Measurements from ENCODE around the gene MVP. TPM values are rescaled to one million over a fixed set of nuclear protein-coding genes. Genes with fewer than 3 reads are reported as not detected.

MVP gene
- total RNA-seq, 1 experiment from 2014 or later, result 75.1 TPM

DNA sequence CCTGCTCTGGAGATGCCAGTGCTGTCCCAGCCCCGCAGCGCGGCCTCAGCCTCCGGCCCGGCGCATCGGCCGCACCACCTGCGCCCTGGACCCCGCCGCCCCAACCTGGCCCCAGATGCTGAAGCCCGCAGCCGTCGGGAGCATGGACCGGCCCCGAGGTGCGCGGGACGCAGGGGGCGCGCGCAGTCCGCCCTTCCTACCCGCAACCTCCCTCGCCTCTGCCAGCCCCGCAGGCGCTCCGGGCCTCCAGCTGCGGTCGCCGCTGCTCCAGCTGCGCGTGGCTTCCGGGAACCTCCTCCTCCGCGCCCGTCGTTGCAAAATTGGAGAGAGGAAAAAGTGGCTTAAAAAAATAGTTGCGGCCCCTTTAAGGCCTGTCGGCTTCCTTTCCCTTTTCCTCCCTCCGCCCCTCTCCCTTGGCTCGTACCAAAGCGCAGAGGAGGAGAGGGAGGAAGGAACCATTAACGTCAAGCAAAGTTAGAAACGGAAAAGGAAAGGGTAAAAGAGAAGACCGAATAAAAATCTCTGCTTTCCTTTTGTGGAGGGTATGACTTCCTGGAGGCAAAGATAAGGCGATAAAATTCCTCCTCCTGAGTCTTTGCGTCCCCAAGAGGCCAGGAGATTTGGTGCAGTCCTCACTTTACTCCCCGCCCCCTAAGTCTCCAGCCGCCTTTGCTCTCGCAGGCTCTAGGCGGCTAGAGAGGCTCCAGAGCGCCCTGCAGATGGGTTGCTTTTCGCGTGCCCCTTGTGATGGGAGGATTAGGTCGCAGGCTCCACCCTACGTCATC is 42.8 kb downstream of the MVP start, which contains the start of gene CDIPT:
Gene CDIPT (minus strand): TSS at position 343 of the 785 bp plus-strand sequence. CDS start 369 bp downstream, outside the sequence.
- Histone ChIP-seq H2AFZ (ENCODE audit: low read depth, low read length, poor library complexity, severe bottlenecking) (peak within 1 kb of the TSS; percentile 87), H3K79me2 (ENCODE audit: insufficient read depth, low read length) (peaks cover 20% of the 10 kb centered on the region), H3K4me3 (replicated peaks in 1 of 2; ENCODE audit: low read depth in 1 of 2, low read length in 2 of 2) (peak within 1 kb of the TSS; percentile 85 to 89), H3K9me2 (ENCODE audit: insufficient read depth) (no peaks in the 10 kb centered on the region), H3K36me3 (ENCODE audit: control insufficient read depth in 1 of 2, insufficient read depth in 2 of 2, low read length in 2 of 2) (peaks cover 10 to 17% of the 10 kb centered on the region in 2 experiments), H3K4me1 (ENCODE audit: control insufficient read depth in 1 of 2, insufficient read depth in 2 of 2, low read length in 2 of 2) (peaks cover 0 to 15% of the 10 kb centered on the region in 2 experiments; a peak in 3 of 4 replicates), H3K9me3 (ENCODE audit: control insufficient read depth in 1 of 2, insufficient read depth in 1 of 2, low read depth in 1 of 2, low read length in 2 of 2) (no peaks in the 10 kb centered on the region), H3K4me2 (ENCODE audit: low read length) (peak within 1 kb of the TSS; percentile 77), H3K27ac (ENCODE audit: low read depth, low read length) (peak within 1 kb of the TSS; percentile 80), H3K9ac (ENCODE audit: low read length) (peak within 1 kb of the TSS; percentile 78), H4K20me1 (ENCODE audit: insufficient read depth) (no peaks in the 10 kb centered on the region), H3K27me3 (ENCODE audit: insufficient read depth, low read length) (no peaks in the 10 kb centered on the region)
- BruUV-seq (replicated peaks), result no TSS peak
- peak; percentile 98 for DNase-seq (ENCODE audit: low read depth, low spot score)
- POLR2A ChIA-PET, result interaction anchor here (1.0 to 1.3 kb wide), 2 partner anchors 43 to 156 kb away, joined by 3 to 4 read pairs; partner anchors contain the start of gene MVP
- peak; percentile 99 for ATAC-seq
- RAD21 ChIA-PET (ENCODE audit: low non-redundant PET in 1 of 2, low total read pairs in 2 of 2, uncharacterized antibody in 2 of 2, unreplicated experiment in 2 of 2), result no interaction called here
- CTCF ChIA-PET, result interaction anchor here (0.8 to 3.0 kb wide), 4 partner anchors 15 to 46 kb away, joined by 3 to 19 read pairs (median 4); partner anchors contain the start of genes ASPHD1 and MVP
- intact Hi-C loops (cut with micrococcal nuclease), result loop anchor here (5.0 kb wide), 1 partner anchor 46 kb away; the partner anchor contains the start of gene PAGR1
- TF ChIP-seq SRF (IDR thresholded peaks at IDR 0.05; ENCODE audit: low read depth), result no peak; the same call in 1 of the 2 replicates
- TF ChIP-seq POLR2A (IDR thresholded peaks at IDR 0.05; ENCODE audit: borderline replicate concordance, extremely low read depth, insufficient read depth, insufficient read length), result peak; percentile 52
- TF ChIP-seq CBX3 (IDR thresholded peaks at IDR 0.05; ENCODE audit: low read depth), result peak; percentile 75
- TF ChIP-seq EZH2 (IDR thresholded peaks at IDR 0.05), result no peak
- peak; percentile 72; the same call in 1 of the 2 replicates for TF ChIP-seq SIN3A (IDR thresholded peaks at IDR 0.05; ENCODE audit: low read depth)
- no peak for TF ChIP-seq CEBPB (IDR thresholded peaks at IDR 0.05; ENCODE audit: low read depth)
- TF ChIP-seq ATF3 (IDR thresholded peaks at IDR 0.05), result no peak
- TF ChIP-seq EZH2phosphoT487 (IDR thresholded peaks at IDR 0.05; ENCODE audit: borderline replicate concordance), result no peak
- peak; percentile 94 for TF ChIP-seq TCF7L2 (IDR thresholded peaks at IDR 0.05; ENCODE audit: borderline replicate concordance, extremely low read depth, insufficient read depth, insufficient read length)
- TF ChIP-seq ELF1 (IDR thresholded peaks at IDR 0.05; ENCODE audit: borderline replicate concordance, low read depth), result no peak; the same call in 1 of the 2 replicates
- no peak for TF ChIP-seq ZNF274 (IDR thresholded peaks at IDR 0.05; ENCODE audit: low read depth, low read length)
- no peak for TF ChIP-seq FOSL1 (IDR thresholded peaks at IDR 0.05; ENCODE audit: low read depth)
- peak; percentile 79; the same call in 1 of the 2 replicates for TF ChIP-seq ZFX (IDR thresholded peaks at IDR 0.05)
- peak; percentile 82 for TF ChIP-seq YY1 (IDR thresholded peaks at IDR 0.05; ENCODE audit: extremely low read depth, insufficient replicate concordance, low read depth, low read length)
- TF ChIP-seq CTCF (IDR thresholded peaks at IDR 0.05 in 2 of 3, conservative IDR thresholded peaks at IDR 0.05 in 1 of 3; ENCODE audit: borderline replicate concordance in 1 of 3, insufficient read depth in 1 of 3, low read depth in 2 of 3, low read length in 2 of 3), result peak; percentile 58 to 77 (median 70); a peak in 5 of 6 replicates
- TF ChIP-seq EGR1 (IDR thresholded peaks at IDR 0.05; ENCODE audit: low read depth), result no peak; the same call in 1 of the 2 replicates
- TF ChIP-seq JUND (IDR thresholded peaks at IDR 0.05), result peak; percentile 80
- TF ChIP-seq, protein P1, sequence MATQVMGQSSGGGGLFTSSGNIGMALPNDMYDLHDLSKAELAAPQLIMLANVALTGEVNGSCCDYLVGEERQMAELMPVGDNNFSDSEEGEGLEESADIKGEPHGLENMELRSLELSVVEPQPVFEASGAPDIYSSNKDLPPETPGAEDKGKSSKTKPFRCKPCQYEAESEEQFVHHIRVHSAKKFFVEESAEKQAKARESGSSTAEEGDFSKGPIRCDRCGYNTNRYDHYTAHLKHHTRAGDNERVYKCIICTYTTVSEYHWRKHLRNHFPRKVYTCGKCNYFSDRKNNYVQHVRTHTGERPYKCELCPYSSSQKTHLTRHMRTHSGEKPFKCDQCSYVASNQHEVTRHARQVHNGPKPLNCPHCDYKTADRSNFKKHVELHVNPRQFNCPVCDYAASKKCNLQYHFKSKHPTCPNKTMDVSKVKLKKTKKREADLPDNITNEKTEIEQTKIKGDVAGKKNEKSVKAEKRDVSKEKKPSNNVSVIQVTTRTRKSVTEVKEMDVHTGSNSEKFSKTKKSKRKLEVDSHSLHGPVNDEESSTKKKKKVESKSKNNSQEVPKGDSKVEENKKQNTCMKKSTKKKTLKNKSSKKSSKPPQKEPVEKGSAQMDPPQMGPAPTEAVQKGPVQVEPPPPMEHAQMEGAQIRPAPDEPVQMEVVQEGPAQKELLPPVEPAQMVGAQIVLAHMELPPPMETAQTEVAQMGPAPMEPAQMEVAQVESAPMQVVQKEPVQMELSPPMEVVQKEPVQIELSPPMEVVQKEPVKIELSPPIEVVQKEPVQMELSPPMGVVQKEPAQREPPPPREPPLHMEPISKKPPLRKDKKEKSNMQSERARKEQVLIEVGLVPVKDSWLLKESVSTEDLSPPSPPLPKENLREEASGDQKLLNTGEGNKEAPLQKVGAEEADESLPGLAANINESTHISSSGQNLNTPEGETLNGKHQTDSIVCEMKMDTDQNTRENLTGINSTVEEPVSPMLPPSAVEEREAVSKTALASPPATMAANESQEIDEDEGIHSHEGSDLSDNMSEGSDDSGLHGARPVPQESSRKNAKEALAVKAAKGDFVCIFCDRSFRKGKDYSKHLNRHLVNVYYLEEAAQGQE (IDR thresholded peaks at IDR 0.05; ENCODE audit: low read depth), result no peak
- peak; percentile 95 for TF ChIP-seq SP1 (IDR thresholded peaks at IDR 0.05; ENCODE audit: low read depth)

All from HCT116 (cell line).